Measurements from ENCODE around the gene ANGEL1. TPM values are rescaled to one million over a fixed set of nuclear protein-coding genes. Genes with fewer than 3 reads are reported as not detected.

Gene ANGEL1
- total RNA-seq, 2 donors from 2014 or later: 14.6 to 15.4 TPM

- Mint-ChIP-seq H3K36me3 (no peaks in the 10 kb centered on the region), H3K27ac (peak overlapping the region in 1 of 2 donors; percentile 73), H3K9me3 (no peaks in the 10 kb centered on the region)
- DNase-seq (ENCODE audit: low spot score in 2 of 2): no peak
- ATAC-seq: no peak
Measured at GRCh38 chr14:76828339-76829012, 15.8 kb upstream of the ANGEL1 start.

- Mint-ChIP-seq H3K9me3 (no peaks in the 10 kb centered on the region), H3K27ac (no peak overlapping the region), H3K36me3 (no peaks in the 10 kb centered on the region)
- DNase-seq (ENCODE audit: low spot score in 2 of 2) (no peak), ATAC-seq (no peak)
Measured at GRCh38 chr14:76827696-76828296, 15.1 kb upstream of the ANGEL1 start.

DNA sequence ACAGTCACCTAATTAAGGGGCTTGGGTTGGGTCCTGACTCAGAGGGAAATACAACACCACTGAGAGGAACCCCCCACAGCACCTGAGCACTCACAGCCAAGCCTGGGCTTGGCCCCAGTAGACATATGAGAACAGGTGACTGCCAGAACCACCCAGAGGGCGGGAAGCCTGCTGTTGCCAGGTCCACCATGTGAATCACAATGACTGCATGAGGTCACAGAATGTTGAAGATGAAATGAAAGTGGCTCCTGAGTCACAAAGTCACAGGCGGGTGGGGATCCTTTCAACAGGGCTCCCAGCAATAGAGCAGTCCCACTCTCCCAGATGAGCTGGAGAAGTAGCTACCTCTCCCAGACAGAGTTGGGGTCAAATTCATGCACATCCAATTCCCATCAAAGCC lies 13.4 kb upstream of the ANGEL1 start, which contains the start of gene LRRC74A:
Gene LRRC74A (plus strand): TSS at position 287 of the 400 bp plus-strand sequence. CDS start 290 bp downstream, outside the sequence.
- DNase-seq (ENCODE audit: low spot score in 2 of 2): no peak
- H3K9me3 Mint-ChIP-seq: no peaks in the 10 kb centered on the region
- H3K36me3 Mint-ChIP-seq: no peaks in the 10 kb centered on the region
- no peak within 1 kb of the TSS for H3K27ac Mint-ChIP-seq
- ATAC-seq: peak; percentile 7 to 20

- Mint-ChIP-seq H3K36me3 (no peaks in the 10 kb centered on the region), H3K27ac (no peak overlapping the region), H3K9me3 (no peaks in the 10 kb centered on the region)
- no peak for DNase-seq (ENCODE audit: low spot score in 2 of 2)
- peak in 1 of 2 donors; percentile 55 for ATAC-seq
Measured at GRCh38 chr14:76820700-76821099, 8.0 kb upstream of the ANGEL1 start.

DNA sequence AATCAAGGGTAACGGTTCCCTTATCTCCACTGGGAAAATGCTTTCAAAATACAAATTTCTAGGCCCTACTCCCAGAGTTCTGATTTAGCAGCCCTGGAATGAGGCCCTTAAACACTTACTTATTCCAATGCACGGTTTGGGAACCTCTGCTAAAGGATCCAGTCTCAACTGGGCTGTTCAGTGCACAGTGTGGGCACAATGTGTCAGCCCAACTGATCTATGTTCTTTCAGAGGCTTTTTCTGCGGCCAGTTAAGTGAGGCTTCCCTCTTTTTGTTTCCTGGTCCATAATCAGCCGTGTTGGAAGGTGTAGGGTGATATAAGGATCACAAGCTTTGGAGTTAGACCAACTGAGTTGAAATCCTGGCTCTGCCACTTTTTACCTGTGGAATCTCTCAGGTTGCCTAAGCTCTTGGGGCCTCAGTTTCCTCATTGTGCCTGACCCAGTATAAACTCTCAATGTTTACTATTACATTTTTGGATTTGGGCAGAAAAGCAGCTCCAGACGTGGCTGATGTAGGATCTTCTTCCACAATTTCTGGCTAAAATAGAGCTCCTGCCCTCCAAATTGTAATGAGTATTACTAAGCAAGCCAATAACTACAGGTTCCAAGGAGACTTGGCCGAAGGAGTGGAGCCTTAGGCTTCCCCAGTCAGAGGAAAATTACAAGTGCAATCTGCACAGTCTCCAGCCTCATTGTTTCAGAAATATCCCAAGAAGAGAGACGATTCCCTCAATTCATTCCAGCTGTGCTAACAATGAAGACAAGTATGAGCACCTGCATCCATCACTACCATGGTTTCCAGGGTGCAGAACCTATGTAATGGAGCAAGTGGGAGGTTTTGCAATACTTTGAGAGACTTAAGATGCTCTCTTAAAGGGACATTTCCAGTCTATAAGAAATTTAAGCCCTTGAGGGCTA lies 2.3 kb upstream of the ANGEL1 start:
- no peak overlapping the region for H3K27ac Mint-ChIP-seq
- H3K36me3 Mint-ChIP-seq: no peaks in the 10 kb centered on the region
- ATAC-seq: no peak
- no peak for DNase-seq (ENCODE audit: low spot score in 2 of 2)
- H3K9me3 Mint-ChIP-seq: no peaks in the 10 kb centered on the region

GRCh38 chr14:76812093-76812421 lies 625 bp downstream of the ANGEL1 start:
- H3K27ac Mint-ChIP-seq: peak overlapping the region; percentile 91 to 97
- H3K36me3 Mint-ChIP-seq: peaks cover 0 to 1% of the 10 kb centered on the region in 2 donors
- ATAC-seq (peak in 1 of 2 donors; percentile 2), DNase-seq (ENCODE audit: low spot score in 2 of 2) (peak in 1 of 2 donors; percentile 8)
- no peaks in the 10 kb centered on the region for H3K9me3 Mint-ChIP-seq

- DNase-seq (ENCODE audit: low spot score in 2 of 2): no peak
- H3K27ac Mint-ChIP-seq: peak overlapping the region; percentile 52 to 91
- no peaks in the 10 kb centered on the region for H3K9me3 Mint-ChIP-seq
- no peak for ATAC-seq
- H3K36me3 Mint-ChIP-seq: peaks cover 0 to 4% of the 10 kb centered on the region in 2 donors
Measured at GRCh38 chr14:76811561-76811960, 1.1 kb downstream of the ANGEL1 start.

GRCh38 chr14:76810953-76811400 lies 1.7 kb downstream of the ANGEL1 start:
- peak in 1 of 2 donors; percentile 13 for DNase-seq (ENCODE audit: low spot score in 2 of 2)
- ATAC-seq: peak in 1 of 2 donors; percentile 23
- Mint-ChIP-seq H3K27ac (peak overlapping the region; percentile 52 to 91), H3K36me3 (peaks cover 0 to 4% of the 10 kb centered on the region in 2 donors), H3K9me3 (no peaks in the 10 kb centered on the region)

DNA sequence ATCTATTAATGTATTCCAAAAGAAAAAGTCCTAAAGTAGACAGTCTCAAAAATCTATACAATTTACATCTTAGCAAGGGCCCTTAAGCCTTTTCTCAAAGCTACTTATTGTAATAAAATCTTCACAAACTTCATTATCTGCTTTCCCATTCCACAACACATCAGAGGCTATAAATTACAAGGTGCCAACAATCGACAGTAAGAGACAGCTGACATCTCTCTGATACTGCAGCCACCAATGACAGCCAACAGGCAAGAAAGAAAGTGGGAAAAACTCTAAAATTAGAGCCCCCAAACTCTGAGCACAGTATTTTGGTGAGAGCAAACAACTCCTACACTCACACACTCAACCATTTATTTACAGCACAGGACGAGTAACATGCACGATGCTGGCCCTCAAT lies 2.2 kb downstream of the ANGEL1 start:
- no peak for ATAC-seq
- Mint-ChIP-seq H3K36me3 (peaks cover 0 to 4% of the 10 kb centered on the region in 2 donors), H3K27ac (no peak overlapping the region), H3K9me3 (no peaks in the 10 kb centered on the region)
- DNase-seq (ENCODE audit: low spot score in 2 of 2): no peak

DNA sequence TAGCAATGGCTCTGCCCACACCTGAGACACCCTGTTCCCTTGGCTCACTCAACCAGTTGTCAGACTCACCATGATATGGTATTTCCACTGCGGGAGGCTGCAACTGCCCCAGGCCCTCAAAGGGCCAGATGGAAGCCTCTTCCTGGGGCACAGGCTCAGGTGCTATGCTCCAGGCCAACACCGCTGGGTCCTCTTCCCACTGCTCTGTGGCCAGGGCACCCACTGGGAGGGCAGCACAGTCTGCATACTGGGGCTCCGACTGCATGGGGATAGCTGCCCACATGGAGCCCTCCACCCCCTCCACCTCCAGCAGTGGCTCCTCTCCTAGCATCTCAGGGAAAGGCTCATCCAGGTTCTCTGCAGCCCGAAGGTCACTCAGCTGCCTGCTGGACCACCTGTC lies 3.7 kb downstream of the ANGEL1 start:
- ATAC-seq: no peak
- Mint-ChIP-seq H3K27ac (no peak overlapping the region), H3K36me3 (peaks cover 0 to 4% of the 10 kb centered on the region in 2 donors), H3K9me3 (no peaks in the 10 kb centered on the region)
- DNase-seq (ENCODE audit: low spot score in 2 of 2): no peak

DNA sequence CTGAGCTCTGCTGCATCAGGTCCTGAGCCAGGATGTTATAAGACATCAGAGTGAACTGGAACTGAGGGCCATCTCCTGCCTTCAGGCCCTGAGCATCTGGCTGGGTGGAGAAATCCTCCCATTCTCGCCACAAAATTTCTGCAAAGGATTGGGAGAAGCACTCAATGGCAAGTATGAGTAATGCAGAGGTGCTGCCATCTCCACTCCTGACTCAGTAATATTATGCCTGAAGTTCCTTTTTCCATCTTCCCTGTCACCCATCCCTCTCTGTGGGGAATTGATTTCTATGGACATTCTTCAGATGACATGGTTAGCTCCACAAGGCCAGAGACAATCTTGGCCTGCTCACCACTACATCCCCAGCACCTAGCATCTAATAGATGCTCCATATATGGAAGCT lies 4.7 kb downstream of the ANGEL1 start:
- DNase-seq (ENCODE audit: low spot score in 2 of 2) (no peak), ATAC-seq (no peak)
- Mint-ChIP-seq H3K27ac (no peak overlapping the region), H3K9me3 (no peaks in the 10 kb centered on the region), H3K36me3 (peaks cover 9 to 13% of the 10 kb centered on the region in 2 donors)

GRCh38 chr14:76806446-76806845 lies 6.2 kb downstream of the ANGEL1 start:
- Mint-ChIP-seq H3K27ac (no peak overlapping the region), H3K9me3 (no peaks in the 10 kb centered on the region), H3K36me3 (peaks cover 18 to 20% of the 10 kb centered on the region in 2 donors)
- DNase-seq (ENCODE audit: low spot score in 2 of 2) (no peak), ATAC-seq (no peak)

DNA sequence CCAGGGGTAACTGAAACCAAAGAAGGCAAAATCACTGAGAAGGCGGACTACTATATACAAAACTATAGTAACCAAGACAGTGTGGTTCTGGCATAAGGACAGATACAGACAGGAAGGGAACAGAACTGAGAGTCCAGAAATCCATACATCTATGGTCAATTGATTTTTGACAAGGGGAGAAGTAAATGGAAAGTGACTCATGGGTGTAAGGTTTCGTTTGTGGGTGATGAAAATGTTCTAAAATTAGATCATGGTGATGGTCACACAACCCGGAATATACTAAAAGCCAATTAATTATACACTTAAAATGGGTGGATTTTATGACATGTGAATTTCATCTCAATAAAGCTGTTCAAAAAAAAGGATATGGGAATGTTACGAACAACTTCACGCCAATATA lies 18.7 kb downstream of the ANGEL1 start:
- Mint-ChIP-seq H3K27ac (no peak overlapping the region), H3K36me3 (peaks cover 0 to 5% of the 10 kb centered on the region in 2 donors), H3K9me3 (no peaks in the 10 kb centered on the region)
- DNase-seq (ENCODE audit: low spot score in 2 of 2): no peak
- ATAC-seq: peak in 1 of 2 donors; percentile 29

DNA sequence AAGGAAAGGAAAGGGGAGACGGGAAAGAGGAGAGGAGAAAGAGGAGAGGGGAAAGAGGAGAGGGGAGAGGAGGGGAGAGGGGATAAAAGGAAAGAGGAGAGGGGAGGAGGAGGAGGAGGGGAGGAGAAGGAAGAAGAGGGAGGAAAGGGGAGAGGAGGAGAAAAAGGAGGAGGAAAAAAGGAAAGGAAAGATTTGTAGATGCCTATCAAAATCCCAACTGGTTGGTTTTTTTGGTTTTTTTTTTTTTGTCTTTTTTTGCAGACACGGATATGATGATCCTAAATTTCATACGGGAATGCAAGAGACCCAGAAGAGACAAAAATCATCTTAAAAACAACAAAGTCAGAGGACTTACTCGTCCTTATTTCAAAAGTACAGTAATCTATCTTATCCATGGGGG lies 19.4 kb downstream of the ANGEL1 start:
- Mint-ChIP-seq H3K36me3 (peaks cover 0 to 5% of the 10 kb centered on the region in 2 donors), H3K27ac (no peak overlapping the region), H3K9me3 (no peaks in the 10 kb centered on the region)
- ATAC-seq (no peak), DNase-seq (ENCODE audit: low spot score in 2 of 2) (no peak)

DNA sequence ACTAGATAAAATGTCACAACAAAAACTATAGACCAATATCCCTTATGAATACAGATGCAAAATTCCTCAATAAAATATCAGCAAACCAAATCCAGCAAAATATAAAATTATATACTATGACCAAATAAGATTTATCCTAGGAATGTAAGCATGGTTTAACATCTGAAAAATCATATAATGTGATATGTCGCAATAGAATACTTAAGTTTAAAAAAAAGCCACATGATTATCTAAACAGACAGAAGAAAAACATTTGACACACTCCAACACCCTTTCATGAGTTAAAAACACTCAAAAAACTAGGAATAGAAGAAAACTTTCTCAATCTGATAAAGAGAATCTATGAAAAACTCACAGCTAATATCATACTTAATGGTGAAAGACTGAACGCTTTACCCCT lies 20.3 kb downstream of the ANGEL1 start:
- H3K36me3 Mint-ChIP-seq: peaks cover 0 to 5% of the 10 kb centered on the region in 2 donors
- H3K9me3 Mint-ChIP-seq: no peaks in the 10 kb centered on the region
- DNase-seq (ENCODE audit: low spot score in 2 of 2) (no peak), ATAC-seq (no peak)
- no peak overlapping the region for H3K27ac Mint-ChIP-seq

- no peak for ATAC-seq
- Mint-ChIP-seq H3K36me3 (no peaks in the 10 kb centered on the region), H3K9me3 (no peaks in the 10 kb centered on the region), H3K27ac (peak overlapping the region; percentile 27 to 69)
- DNase-seq (ENCODE audit: low spot score in 2 of 2): no peak
Measured at GRCh38 chr14:76786601-76787000, 26.1 kb downstream of the ANGEL1 start.

DNA sequence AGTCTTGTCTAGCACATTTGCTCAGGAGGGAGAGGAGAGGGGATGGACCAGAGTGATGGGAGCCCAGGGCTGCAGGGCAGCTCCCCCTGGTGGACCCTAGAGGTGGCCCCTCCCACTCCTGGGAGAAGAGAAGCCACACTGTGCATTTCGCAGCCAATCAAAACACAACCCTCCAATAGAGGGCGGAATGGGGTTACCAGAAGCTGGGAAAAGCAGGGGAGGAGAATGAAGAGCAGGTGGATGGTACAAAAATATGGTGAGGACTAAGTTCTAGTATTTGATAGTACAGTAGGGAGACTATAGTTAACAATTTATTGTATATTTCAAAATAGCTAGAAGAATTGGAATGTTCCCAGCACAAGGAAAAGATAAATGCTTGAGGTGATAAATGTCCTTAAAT lies 27.8 kb downstream of the ANGEL1 start:
- no peaks in the 10 kb centered on the region for H3K9me3 Mint-ChIP-seq
- DNase-seq (ENCODE audit: low spot score in 2 of 2) (peak in 1 of 2 donors; percentile 74), ATAC-seq (peak; percentile 72 to 89)
- peak overlapping the region in 1 of 2 donors; percentile 26 for H3K27ac Mint-ChIP-seq
- H3K36me3 Mint-ChIP-seq: peaks cover 0 to 5% of the 10 kb centered on the region in 2 donors
